GM10266 (cell line): ENCODE data around the gene KIFC3.

Experiments
- DNase-seq: peaks from one replicate; pipeline ENCODE4 v3.0.0; 2012; ENCODE audit errors: extremely low spot score
- TF ChIP-seq, protein P1 (sequence below): IDR thresholded peaks from 2 replicates; pipeline ENCODE4 v1.5.1; 2012; ENCODE audit warnings: mild to moderate bottlenecking, low read depth; ENCODE audit not compliant: control insufficient read depth, insufficient read depth; ENCODE audit errors: missing control alignments

KIFC3 gene

DNA sequence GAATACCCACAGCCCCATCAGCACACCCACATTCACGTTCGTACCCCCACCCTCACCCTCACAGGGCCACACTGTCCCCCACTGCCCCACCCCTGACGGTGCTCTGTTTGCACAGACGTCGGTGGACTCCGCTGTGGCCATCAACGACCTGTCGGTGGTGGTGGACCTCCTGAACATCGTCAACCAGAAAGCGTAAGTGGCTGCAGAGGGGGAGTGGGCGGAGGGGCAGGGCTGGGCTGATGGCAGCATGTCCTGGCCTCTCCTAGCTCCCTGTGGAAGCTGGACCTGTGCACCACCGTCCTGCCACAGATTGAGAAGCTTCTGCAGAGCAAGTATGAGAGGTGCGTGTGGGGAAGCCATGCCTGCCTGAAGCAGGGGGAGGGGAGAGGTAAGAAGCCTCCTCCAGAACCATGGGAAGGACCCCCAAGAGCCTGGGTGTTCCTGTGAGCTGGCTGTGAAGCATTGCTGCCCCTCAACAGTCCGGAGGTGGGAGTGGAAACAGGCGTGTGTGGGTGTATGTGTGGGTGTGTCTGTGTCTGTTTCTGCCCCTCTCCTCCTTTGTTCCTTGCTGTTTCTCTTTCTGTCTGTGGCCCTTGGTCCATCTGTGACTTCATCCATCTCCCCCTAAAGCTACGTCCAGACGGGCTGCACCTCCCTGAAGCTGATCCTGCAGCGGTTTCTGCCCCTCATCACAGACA, 46.4 kb downstream of the KIFC3 start:
- DNase-seq: no peak
- TF ChIP-seq, protein P1, sequence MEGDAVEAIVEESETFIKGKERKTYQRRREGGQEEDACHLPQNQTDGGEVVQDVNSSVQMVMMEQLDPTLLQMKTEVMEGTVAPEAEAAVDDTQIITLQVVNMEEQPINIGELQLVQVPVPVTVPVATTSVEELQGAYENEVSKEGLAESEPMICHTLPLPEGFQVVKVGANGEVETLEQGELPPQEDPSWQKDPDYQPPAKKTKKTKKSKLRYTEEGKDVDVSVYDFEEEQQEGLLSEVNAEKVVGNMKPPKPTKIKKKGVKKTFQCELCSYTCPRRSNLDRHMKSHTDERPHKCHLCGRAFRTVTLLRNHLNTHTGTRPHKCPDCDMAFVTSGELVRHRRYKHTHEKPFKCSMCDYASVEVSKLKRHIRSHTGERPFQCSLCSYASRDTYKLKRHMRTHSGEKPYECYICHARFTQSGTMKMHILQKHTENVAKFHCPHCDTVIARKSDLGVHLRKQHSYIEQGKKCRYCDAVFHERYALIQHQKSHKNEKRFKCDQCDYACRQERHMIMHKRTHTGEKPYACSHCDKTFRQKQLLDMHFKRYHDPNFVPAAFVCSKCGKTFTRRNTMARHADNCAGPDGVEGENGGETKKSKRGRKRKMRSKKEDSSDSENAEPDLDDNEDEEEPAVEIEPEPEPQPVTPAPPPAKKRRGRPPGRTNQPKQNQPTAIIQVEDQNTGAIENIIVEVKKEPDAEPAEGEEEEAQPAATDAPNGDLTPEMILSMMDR: no peak

GRCh38 chr16:57755061-57755684, 47.1 kb downstream of the KIFC3 start:
- no peak for DNase-seq
- TF ChIP-seq, protein P1: no peak

GRCh38 chr16:57754354-57755060, 47.8 kb downstream of the KIFC3 start:
- TF ChIP-seq, protein P1: no peak
- DNase-seq: no peak

DNA sequence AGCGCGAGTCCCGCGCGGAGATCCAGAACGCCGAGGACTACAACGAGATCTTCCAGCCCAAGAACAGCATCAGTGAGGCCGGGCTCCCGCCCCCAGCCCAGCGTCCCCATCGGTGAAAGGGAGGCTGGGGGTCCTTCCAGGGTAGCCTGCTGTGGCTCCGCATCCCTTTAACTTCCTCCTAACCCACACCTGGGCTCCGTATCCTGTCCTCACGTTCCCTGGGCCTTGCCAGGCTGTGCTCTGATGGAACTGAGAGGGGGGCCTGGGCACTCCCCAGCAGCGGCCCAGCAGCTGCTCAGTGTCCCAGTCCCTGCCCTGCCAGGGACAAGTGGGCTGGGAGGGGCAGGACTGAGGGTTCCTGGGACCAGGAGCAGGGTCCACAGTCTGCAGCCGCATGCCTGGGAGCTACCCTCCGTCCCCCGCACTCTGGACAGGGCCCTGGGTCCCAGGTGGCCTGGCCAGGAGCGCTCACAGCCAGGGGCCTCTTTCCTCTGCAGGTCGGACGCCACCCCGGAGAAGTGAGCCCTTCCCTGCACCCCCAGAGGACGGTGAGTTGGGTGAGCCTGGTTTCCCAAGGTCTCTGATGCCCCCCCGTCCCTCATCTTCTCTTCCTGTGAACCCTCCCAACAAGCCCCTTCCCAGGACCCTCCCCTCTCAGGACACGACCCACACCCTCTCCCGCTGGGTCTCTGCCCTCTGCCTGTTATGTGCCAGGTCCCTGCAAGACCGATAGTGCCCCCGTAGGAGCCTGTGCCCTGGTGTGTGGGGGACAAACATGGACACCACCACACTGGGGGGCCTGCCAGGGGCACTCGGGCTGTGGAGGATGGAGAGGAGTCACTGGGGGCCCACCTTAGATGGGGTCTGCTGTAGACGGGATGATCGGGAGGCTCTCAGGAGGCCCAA, 48.6 kb downstream of the KIFC3 start:
- no peak for DNase-seq
- TF ChIP-seq, protein P1: no peak

- DNase-seq: no peak
- TF ChIP-seq, protein P1: no peak
Measured at GRCh38 chr16:57752581-57753447, 49.5 kb downstream of the KIFC3 start.

GRCh38 chr16:57752203-57752580, 50.1 kb downstream of the KIFC3 start:
- no peak for DNase-seq
- TF ChIP-seq, protein P1: no peak
